GM12874 (cell line): Measurements from ENCODE around the gene BCAR3.

Source experiments
- CTCF ChIP-seq: IDR thresholded peaks from 2 replicates; pipeline ENCODE4 v1.5.1; 2011; ENCODE audit warnings: low read depth, mild to moderate bottlenecking, control low read depth, low read length, moderate library complexity; ENCODE audit not compliant: insufficient read depth

The BCAR3 gene

GRCh38 chr1:93605812-93606512, 75.7 kb downstream of the BCAR3 start:
- TF ChIP-seq CTCF: no peak

GRCh38 chr1:93605026-93605568, 76.5 kb downstream of the BCAR3 start:
- TF ChIP-seq CTCF: no peak

GRCh38 chr1:93604411-93604810, 77.2 kb downstream of the BCAR3 start:
- TF ChIP-seq CTCF: no peak

GRCh38 chr1:93603601-93604000, 78.0 kb downstream of the BCAR3 start:
- TF ChIP-seq CTCF: no peak

- no peak for TF ChIP-seq CTCF
These were observed 78.5 kb downstream of the BCAR3 start for GRCh38 chr1:93603106-93603505.

- TF ChIP-seq CTCF: no peak
These were observed 79.5 kb downstream of the BCAR3 start for GRCh38 chr1:93602101-93602500.

GRCh38 chr1:93601686-93602085, 80.0 kb downstream of the BCAR3 start:
- TF ChIP-seq CTCF: no peak

- no peak for TF ChIP-seq CTCF
These were observed 81.0 kb downstream of the BCAR3 start for GRCh38 chr1:93600663-93601062.
